ENCODE measurements around the gene PRPF8.

PRPF8 gene

DNA sequence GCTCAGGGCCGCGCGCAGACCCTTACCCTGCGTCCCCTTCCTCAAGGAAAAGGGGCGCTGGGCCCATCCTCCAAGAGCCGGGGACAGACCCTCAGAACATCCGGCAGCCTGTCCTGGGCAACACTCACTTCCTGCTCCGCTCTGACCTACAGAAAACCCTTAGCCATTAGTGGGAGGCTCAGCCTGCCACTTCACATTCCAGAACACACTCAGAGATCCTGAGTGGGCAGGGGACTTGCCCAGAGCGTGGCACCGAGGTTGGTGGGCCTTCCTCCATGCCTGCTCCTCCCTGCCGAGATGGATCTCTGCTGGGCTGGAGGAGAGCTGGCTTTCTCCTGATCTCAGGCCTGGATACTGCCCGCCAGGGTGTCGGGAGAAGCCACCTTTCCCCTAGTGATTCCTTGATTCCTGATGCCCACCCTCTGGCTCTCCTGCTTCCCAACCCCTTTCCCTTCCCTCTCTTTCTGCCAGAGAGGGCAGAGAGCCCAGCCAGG, 40.6 kb downstream of the PRPF8 start:
- no peak for DNase-seq

DNA sequence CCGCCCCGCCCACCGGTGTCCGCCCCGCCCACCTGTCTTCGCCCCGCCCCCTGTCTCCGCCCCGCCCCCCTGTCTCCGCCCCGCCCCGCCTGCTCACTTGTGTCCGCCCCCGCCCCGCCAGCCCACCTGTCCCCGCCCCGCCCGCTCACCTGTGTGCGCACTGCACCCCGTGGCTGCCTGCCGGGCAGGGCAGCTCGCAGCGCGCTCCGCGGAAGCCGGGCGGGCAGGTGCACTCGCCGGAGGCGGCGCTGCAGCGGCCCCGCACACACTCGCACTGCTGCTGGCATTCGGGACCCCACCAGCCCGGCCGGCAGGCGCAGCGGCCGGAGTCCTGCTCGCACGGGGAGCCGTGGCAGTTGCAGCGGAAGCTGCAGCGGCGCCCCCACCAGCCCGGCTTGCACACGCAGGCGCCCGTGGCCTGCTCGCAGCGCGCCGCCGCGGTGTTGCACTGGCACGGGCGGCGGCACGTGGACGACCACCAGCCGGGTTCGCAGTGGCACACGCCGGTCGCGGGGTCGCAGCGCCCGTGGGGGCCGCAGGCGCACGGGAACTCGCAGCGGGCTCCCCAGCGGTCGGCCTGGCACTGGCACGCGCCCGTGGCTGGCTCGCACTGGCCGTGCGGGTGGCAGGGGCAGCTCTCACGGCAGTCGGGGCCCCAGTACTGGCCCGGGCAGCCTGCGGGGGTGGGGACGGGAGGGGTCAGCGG, 41.2 kb downstream of the PRPF8 start:
- peak; percentile 51 to 52 for DNase-seq

DNA sequence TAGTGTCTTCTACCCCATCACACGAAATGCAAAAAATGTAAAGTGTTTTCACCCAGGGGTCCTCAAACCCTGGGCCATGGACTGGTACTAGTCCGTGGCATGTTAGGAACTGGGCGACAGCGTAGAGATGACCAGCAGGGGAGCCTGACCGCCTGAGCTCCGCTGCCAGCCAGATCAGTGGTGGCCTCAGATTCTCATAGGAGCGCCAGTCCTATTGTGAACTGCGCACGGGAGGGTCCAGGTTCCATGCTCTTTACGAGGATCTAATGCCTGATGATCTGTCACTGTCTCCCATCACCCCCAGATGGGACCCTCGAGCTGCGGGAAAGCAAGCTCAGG, 43.6 kb downstream of the PRPF8 start:
- DNase-seq = no peak

DNA sequence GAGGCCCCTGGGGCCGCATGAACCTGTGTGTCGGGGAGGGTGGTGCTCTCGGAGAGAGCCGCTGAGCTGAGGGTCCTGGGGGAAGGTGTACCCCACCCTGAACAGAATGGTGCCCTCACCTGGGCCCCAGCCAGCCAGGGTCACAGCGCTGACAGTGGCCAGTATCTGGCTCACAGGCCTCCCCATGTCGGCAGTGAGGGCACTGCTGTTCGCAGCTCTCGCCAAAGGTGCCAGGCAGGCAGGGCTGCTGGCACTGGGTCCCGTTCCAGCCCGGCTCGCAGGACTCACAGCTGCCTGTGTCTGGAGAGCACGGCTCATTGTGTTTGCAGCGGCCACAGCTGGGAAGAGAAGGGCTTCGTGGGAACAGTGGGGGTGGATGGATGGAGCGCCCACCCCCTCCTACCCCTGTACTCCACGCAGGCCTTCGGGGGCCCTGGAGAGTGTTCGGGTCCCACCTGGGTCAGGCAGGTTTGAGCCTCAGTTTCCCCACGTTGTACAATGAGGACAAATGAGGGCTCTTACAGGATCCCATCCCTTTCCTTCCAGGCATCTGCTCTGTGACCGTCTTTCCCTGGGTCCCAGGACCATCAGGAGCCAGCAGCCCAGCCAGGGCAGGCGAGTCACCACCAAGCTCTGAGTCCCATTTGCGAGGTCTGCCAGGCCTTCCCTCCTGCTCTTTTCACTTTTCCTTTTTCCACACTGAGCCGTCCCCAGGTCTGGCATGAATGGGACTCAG, 44.2 kb downstream of the PRPF8 start:
- DNase-seq = no peak

DNA sequence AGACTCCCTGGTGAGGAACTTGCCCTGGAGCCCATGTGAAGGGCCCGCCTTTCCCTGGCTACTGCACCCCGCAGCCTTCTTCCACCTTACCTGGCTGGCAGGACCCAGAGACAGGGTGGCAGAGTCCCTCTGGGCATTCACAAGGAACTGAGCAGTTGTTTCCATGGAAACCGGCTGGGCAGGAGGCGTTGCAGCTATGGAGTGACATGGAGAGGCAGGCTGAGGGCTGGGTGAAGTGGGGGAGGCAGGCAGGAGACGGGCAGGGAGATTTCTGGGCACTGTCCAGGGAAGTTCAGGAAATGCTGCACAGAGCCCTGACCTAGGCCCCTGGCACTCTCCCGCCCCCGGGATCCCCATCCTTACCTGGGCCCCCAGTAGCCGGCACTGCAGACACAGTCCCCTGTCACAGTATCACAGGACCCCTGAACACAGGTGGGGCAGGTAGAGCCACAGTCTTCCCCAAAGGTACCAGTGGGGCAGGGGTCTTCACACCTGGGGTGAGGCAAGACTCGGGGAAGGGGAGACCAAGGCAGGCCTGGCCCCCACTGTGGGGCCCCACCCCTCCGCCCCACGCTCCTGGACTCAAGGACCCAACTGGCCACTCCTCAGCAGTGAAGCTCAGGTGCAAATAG, 45.0 kb downstream of the PRPF8 start:
- no peak for DNase-seq

DNA sequence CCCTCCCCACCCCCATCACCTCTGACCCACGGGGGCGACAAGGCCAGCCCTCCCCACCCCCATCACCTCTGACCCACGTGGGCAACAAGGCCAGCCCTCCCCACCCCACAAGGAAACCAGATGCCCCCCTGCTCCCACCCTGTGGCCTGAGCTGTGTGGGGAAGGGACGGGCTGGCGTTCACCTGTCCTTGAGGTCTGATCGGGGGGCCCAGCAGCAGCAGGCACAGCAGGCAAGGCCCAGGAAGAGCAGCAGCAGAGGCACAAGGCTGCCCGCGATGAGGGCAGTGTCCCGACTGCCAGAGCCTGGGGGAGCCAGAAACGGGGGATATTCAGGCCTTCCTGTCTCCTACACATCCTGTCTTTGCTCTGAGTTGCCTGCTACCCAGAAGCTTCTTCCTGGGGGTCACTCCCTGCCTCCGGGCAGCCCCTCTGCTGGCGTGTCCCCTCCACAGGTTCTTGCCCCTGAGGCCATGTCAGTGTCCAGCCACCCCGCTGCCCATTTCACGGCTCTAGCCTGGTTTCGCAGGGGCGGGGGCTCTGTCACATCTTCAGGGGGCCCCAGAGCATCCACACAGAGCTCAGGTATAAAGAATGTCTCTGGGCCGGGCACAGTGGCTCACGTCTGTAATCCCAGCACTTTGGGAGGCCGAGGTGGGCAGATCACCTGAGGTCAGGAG, 45.9 kb downstream of the PRPF8 start:
- DNase-seq = no peak

DNA sequence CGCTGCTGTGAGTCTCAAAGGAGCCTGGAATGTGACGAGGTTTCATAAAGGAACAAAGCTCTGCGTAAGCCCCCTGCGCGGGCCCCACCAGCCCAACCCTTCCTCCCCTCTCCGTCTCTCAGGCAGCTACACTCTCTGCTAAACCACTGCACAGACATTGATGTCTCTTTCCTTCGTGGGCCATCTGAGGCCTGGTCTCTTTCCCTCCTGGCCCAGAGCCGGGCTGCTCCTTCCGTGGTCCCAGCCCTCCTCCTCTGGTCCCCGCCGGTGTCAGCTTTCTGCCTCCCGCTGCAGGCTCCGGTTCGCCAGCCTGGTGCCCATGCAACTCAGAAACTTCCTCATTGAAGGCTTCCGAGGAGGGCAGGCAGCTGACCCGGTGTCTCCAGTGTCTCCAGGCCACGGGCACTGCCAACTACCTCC, 46.5 kb downstream of the PRPF8 start:
- no peak for DNase-seq

DNA sequence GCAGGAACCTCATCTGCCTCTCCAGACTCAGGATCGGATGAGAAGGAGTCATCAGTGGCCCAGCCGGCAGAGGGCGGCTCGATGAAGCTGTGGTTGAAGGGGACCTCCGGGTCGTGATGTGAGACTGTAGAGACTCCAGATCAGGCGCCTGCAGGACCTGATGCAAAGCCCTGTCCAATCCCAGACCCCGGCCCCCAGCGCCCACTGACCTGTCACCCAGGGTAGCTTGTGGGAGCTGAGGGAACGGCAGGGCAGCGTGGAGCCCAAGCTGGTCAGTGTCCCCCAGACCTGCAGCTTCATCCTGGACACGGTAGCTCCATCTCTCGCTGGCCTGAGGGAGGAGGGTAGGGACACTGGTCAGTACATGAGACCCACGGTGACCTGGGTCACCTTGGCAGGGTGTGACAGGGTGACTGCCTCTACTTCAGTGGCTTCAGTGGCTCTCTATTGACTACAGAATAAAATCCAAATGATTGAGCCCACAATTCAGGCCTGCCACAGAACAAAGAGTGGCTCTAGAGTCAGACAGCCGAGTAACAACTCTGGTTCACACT, 47.9 kb downstream of the PRPF8 start:
- no peak for DNase-seq

DNA sequence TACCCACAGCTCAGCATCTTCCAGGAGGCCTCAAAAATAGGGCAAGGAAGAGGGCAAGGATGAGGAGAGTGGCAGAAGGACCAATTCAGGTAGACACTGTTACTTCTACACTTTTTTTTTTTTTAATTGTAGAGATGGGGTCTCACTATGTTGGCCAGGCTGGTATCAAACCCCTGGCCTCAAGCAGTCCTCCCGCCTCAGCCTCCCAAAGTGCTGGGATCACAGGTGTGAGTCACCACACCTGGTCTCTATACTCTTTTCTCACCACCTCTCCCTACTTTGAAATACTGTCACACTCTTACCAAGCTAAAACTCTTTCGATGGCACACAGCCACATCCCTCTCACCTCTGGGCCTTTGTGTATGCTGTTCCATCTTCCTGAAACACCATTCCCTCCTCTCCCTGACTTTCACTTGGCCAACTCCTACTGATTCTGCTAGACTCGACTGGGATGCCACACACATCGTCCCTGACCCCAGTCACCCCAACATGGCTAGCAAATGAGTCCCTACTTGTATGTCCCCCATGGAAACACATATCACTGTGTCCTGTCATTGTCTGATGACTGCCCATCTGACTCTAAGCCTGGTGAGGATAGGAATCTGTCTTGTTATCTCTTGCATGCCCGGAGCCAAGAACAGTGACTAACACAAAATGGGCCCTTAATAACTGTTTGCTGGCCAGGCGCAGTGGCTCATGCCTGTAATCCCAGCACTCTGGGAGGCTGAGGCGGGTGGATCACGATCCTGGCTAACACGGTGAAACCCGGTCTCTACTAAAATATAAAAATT, 48.8 kb downstream of the PRPF8 start:
- DNase-seq = no peak

DNA sequence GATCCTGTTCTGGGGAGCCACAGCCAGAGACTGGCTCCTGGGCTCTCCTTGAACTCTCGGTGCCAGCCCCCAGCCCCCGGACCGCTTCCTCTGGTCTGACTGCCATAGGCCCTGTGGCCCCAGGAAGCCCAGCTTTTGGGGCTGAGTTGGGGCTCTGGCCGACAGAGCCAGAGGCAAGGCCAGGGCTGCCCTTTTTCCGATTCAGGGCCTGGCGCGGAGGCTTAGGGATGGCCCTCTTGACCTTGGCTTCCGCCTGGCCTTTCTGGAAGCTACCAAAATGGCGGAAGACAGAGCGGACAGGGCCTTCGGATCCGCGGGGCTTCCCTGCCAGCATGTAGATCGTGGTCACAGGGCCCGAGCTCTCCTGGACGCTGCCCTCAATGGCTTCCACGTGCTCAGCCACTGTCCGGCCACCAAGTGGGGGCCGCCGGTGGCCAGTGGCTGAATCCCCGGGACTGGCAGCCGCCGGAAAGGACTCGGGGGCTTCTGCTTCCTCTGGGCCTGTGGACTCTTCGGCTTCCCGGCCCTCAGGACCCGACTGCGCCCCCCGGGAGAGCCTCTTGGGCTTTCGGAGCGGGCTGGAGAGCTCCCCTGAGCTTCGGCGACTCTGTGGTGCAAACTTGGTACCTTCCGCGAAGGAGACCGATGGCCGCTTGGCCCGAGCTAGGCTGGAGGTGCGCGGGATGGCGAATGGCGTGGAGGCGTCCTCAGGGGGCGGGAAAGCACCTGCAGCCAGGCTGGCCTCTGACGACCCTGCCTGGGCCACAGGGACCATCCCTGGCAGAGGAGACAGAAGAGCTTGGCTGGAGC, 49.6 kb downstream of the PRPF8 start:
- no peak for DNase-seq

DNA sequence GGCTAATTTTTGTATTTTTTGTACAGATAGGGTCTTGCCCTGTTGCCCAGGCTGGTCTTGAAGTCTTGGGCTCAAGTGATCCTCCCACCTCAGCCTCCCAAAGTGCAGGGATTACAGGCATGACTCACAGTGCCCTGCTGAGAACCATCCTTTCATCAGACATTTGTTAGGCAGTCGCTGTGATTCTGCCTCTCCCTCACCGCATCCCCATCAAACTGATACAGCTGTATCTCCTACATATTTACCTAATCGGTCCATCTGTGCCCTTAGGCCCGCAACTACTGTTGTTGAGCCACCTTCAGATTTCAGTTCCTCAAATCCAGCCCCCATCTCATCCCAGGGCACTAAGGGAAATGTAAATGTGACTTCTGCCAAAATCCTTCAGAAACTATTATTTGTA, 54.0 kb downstream of the PRPF8 start:
- DNase-seq = no peak

DNA sequence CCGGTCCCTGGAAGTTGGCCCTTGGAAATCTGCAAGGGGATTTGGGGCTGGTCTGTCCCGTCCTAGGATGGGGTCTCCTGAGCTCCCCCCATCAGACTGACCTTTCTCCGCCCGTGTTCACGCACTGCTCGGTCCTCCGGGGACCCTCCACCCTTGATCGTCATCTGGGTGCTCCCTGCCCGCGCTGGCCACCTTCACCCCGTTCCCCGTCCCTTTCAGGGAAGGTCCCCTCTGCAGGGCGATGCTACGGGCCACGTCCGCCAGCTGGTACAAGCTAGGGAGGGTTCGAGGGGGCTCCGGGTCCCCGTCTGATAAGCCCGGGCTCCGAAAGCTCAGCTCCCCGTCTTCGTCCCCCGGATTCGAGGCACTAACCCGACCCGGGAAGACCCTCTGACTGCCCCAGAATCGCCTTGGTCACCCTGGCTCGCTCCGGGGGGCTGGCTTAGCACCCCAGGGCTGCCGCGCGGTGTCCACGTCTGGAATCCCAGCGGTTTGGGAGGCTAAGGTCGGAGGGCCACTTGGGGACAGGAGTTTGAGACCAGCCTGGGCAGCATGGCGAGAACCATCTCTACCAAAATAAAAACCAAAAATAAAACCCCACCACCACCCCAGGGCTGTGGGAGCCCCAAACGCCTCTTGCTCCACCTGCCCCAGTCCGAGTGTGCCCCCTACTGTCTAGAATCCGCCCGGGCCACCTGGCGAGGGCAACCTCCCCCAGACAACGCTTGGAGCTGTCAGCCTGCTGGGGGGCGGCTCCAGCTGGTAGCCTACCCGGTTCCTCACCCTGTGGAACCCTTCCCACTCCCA, 55.0 kb downstream of the PRPF8 start:
- peak; percentile 64 to 75 for DNase-seq

DNA sequence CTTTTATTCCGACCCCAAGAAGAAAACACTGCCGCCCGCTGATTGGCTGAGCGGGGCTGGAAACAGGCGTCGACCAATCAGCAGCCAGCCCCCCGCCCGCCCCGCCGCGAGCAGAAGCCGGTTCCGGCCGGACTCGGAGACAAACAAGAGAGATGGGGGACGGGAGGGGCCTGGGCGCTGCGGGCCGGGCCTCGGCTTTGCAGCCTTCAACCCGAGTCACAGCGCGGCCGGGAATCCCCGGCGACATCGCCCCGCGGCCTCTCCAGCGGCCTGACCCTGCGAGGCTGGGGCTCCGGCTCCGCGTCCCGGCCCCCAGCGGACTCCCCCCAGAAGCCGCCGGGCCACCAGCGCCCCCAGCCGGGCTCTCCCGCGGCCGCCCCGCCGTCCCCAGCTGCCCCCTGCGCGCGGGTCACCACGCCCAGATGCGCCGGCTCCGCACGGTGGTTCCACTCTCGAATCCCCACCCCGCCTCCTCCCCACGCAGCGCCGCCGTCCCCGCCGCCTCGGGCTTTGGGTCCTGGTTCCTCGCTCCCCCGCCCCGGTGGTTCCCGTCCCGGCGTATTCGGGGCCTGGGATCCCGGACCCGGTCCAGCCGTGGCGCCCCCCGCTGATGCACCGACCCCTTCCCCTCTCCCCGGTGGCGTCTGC, 55.7 kb downstream of the PRPF8 start:
- peak; percentile 83 to 88 for DNase-seq

DNA sequence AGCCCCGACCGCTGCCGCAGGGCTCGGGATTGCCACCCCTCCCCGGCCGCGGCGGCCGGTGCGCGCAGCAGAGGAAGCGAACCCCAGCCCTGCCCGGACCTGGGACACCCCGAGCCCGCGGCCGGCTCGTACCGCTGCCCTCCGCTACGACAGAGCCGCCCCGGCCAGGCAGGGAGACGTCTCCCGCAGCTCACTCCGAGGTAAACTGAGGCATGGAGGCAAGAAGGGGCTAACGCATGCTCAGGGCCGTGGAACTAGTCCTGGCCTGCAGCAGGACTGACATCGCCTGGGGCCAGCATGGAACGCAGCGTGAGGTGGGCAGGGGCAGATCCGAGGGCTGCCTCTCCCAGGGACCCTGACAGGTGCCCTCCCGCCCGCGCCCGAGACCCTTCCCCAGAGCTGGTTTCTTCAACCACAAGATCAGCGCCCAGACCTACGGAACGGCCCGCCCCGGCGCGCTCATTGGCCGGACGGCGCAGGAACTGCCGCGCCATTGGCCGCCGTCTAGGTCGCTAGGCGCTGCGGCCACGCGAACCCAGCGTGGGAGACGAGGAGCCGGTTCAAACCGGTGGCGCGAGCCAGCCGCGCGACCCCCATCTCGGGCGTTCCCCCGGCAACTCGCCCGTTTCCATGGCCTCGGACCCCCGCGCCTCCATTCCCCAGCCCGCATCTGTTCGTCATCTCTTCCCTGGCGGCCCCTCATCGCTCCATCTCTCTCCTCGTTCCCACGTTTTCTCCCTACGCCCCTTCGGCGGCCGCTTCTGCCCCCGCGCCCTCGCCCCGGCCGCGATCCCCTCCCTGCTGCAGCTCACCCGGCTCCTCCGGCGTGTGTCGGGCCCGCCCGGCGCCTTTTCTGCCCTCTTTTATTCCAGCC, 56.4 kb downstream of the PRPF8 start, which contains the start of gene SLC43A2:
SLC43A2 (minus strand) TSS at position 853 of the 874 bp plus-strand sequence. CDS start 960 bp downstream, outside the sequence.
- peak; percentile 71 to 77 for DNase-seq

DNA sequence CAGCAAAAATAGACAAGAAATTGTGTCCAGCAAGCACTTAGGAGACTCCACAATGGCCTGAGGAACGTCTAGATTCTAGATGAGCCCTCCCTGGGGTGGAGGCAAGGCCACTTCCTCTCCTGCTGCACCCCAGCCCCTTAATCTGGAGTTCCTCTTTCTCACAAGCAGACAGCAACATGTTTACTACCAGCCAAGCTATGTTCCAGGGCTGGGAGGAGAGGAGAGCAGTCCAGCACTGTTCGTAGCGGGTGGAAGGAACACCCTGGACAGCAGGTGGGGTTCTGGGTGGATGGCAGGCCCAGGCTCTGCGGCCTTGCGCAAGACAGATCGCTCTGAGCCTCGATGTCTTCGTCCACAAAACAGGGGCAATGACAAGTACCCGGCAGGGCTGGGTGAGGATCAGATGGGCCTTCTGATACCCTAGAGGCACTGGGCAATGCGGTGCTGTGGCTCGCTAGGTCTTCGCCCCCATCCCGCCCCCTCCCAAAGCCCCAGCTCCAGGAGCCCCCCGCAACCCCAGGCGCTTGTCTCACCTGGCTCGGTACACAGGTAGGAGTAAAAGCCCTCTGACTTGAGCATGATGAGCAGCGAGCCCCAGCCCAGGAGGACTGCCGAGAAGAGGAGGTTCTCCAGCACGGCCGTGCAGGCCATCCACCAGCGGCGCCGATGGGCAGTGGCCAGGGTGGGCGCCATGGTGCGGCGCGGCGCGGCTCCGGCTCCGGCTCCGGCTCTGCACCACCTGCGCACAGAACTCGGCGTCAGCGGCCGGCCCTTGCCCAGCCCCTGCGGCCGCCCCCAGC, 57.3 kb downstream of the PRPF8 start:
- no peak for DNase-seq

DNA sequence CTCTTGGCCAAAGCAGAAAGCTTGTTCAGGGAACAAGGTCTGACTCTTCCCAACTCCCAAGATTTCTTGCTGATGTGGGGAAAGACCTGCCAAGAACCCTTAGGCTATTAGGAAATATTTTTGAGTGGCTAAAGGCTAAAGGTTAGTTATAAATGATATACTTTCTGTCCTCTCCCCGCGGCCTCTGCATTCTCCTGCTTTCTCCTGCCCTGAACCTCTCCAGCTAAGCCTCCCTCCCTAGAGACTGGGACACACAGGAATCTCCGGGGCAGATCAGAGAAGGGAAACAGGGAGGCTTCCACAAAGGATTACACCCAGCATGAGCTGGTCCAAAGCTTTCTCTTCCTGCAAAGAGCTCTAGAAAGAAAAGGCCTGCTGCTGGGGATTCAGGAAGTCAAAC, 58.3 kb downstream of the PRPF8 start:
- no peak for DNase-seq

DNA sequence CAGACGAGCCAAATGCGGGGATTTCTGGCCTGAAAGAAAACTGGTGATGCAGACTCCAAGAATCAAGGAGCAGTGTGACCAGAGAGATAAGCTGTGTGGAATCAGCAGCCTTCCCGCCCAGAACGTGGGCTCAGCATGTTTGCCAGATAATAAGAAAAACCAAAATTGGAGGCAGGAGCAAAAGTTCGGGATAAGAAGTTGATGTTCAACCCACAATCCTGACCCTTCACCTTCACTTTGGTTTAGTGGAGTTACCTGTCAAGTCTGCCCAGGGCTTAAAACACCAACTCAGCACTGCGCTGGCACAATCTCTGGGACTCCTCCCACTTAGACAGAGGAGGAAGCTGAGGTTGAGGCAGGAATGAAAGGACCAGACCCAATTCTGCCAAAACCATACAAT, 59.1 kb downstream of the PRPF8 start:
- DNase-seq = no peak

DNA sequence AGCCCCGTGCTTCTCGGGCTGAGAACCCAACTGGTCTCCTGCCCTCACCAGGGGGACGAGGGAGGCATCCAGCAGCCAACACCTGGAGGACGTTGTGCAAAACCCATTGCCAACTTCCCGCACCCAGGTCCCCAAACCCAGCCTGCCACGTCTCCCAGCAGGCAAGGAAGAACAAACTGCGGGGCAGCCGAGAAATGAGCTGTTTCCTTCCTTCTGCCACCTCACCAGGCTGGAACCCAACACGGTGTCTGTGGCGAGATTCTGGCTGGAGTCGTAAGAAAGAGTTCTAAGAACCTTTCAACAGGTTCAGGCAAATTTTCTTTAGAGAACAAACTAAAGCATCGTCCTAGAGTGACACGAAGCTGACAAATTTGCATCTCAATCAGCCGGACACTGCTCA, 59.6 kb downstream of the PRPF8 start:
- no peak for DNase-seq

Data from stimulated activated CD4-positive, alpha-beta T cell treated with anti-CD3 and anti-CD28 coated beads, Interleukin-4, amount 100 ng/mL, for 4 hours (primary cell).